Mesothelial cell of epicardium (in vitro differentiated cells): ENCODE measurements around the gene MLPH. TPM values are rescaled to one million over a fixed set of nuclear protein-coding genes. Genes with fewer than 3 reads are reported as not detected.

ENCODE experiments used
- DNase-seq, 2 experiments: peaks; one replicate each; pipeline ENCODE4 v3.0.0; 2021; ENCODE audit warnings: low spot score in 2 of 2; ENCODE audit not compliant: unreplicated experiment in 2 of 2
- H3K27ac Mint-ChIP-seq: 2 replicates; pipeline ENCODE4 v1.8.0; 2021; ENCODE audit warnings: mixed read lengths
- H3K27me3 Mint-ChIP-seq: 2 replicates; pipeline ENCODE4 v1.8.0; 2021; ENCODE audit warnings: low read depth, mixed read lengths
- H3K36me3 Mint-ChIP-seq: 2 replicates; pipeline ENCODE4 v1.8.0; 2021; ENCODE audit warnings: mixed read lengths
- H3K4me1 Mint-ChIP-seq: 2 replicates; pipeline ENCODE4 v1.8.0; 2021; ENCODE audit warnings: mixed read lengths
- H3K4me3 Mint-ChIP-seq: 2 replicates; pipeline ENCODE4 v1.8.0; 2021; ENCODE audit warnings: mild to moderate bottlenecking, moderate library complexity, mixed read lengths
- H3K9me3 Mint-ChIP-seq: 2 replicates; pipeline ENCODE4 v1.8.0; 2021; ENCODE audit warnings: mixed read lengths
- CTCF ChIP-seq: fragments of 200-600 bp; sonication (generic); IDR thresholded peaks from one replicate; pipeline ENCODE4 v1.5.0; 2021; ENCODE audit warnings: antibody characterized with exemption; ENCODE audit not compliant: unreplicated experiment
- total RNA-seq: library from RNA; stranded (reverse); gene quantifications from 3 replicates; pipeline ENCODE4 v1.2.1, GENCODE V29; 2021

Gene MLPH
- total RNA-seq, 1 donor from 2014 or later, result 6.1 TPM

DNA sequence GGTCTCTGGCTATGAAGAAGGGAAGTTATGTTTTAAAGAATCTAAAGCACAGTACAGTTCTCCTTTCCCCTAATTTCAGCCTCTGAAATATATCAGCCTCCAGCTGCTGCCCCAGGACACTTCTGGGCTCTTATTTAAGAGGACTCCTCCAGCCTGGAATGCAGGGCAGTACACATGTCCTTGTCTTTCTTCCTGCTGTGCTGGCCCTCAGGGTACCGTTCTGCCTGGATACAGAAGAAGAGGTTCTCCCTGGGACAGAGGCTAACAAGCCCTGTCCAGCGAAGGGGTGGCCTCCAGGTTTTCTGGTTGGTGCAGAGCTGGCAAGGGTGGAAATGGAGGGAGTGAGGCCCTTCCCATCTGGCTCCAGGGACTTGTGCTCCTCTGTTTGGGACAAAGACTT is 22.1 kb downstream of the MLPH start:
- peaks cover 3% of the 10 kb centered on the region for H3K9me3 Mint-ChIP-seq
- no peak for DNase-seq
- no peaks in the 10 kb centered on the region for H3K36me3 Mint-ChIP-seq
- H3K27me3 Mint-ChIP-seq, result no peaks in the 10 kb centered on the region
- peaks cover 6% of the 10 kb centered on the region for H3K4me1 Mint-ChIP-seq
- TF ChIP-seq CTCF, result no peak
- no peak overlapping the region for H3K4me3 Mint-ChIP-seq
- no peak overlapping the region for H3K27ac Mint-ChIP-seq

GRCh38 chr2:237509905-237510304 is 22.9 kb downstream of the MLPH start:
- Mint-ChIP-seq H3K4me3 (no peak overlapping the region), H3K27me3 (no peaks in the 10 kb centered on the region), H3K27ac (no peak overlapping the region), H3K36me3 (no peaks in the 10 kb centered on the region), H3K4me1 (peaks cover 9% of the 10 kb centered on the region), H3K9me3 (peaks cover 3% of the 10 kb centered on the region)
- TF ChIP-seq CTCF, result no peak
- DNase-seq, result no peak

- peaks cover 3% of the 10 kb centered on the region for H3K9me3 Mint-ChIP-seq
- peaks cover 14% of the 10 kb centered on the region for H3K4me1 Mint-ChIP-seq
- H3K27ac Mint-ChIP-seq, result no peak overlapping the region
- H3K4me3 Mint-ChIP-seq, result no peak overlapping the region
- no peaks in the 10 kb centered on the region for H3K36me3 Mint-ChIP-seq
- H3K27me3 Mint-ChIP-seq, result no peaks in the 10 kb centered on the region
- no peak for TF ChIP-seq CTCF
- no peak for DNase-seq
Observed at GRCh38 chr2:237510502-237511217, 23.6 kb downstream of the MLPH start.

- Mint-ChIP-seq H3K4me3 (no peak overlapping the region), H3K36me3 (no peaks in the 10 kb centered on the region), H3K27me3 (no peaks in the 10 kb centered on the region), H3K9me3 (peaks cover 3% of the 10 kb centered on the region), H3K4me1 (peaks cover 14% of the 10 kb centered on the region), H3K27ac (no peak overlapping the region)
- DNase-seq, result no peak
- TF ChIP-seq CTCF, result no peak
Observed at GRCh38 chr2:237511433-237511832, 24.4 kb downstream of the MLPH start.

DNA sequence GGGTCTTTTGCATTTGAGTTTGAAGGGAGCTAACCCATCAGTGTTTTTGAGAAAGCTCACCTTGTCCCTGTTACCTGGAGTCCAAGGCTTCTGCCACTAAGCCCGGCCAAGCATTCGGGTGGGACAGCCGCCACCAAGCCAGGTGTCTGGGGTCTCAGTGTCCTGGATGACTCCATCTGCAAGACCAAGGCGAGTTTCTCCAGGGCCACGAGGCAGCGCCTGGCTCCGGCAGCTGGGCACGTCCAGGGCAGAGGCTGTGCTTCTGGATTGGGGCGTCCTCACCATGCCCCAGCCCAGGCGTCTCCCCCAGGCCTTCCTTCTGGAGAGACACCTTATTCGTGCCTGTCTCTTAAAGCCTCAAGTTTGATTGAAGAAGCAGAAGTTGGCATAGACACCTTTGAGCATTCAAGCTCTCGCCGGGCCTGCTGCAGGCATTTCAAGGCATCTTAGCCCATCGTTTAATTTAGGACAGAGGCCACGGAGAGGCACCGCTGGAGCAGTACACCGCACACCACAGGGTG is 24.9 kb downstream of the MLPH start:
- no peak overlapping the region for H3K27ac Mint-ChIP-seq
- no peak for DNase-seq
- no peaks in the 10 kb centered on the region for H3K27me3 Mint-ChIP-seq
- no peaks in the 10 kb centered on the region for H3K36me3 Mint-ChIP-seq
- H3K4me1 Mint-ChIP-seq, result peaks cover 14% of the 10 kb centered on the region
- H3K4me3 Mint-ChIP-seq, result no peak overlapping the region
- H3K9me3 Mint-ChIP-seq, result no peaks in the 10 kb centered on the region
- no peak for TF ChIP-seq CTCF
